K562 (cell line): ENCODE results near the gene SYS1. TPM values are rescaled to one million over a fixed set of nuclear protein-coding genes. Genes with fewer than 3 reads are reported as not detected.
A peak's percentile ranks its signal among the peaks of the same experiment; 100 is the strongest.

Experiments
- ATAC-seq: fragments of 200-7000 bp; cut with Tn5 transposase; 3 replicates; pipeline ENCODE4 v1.9.1; 2020; ENCODE audit warnings: moderate library complexity
- BruUV-seq: library from RNA; stranded (reverse); fragments of 400-500 nt; replicated peaks from 2 replicates; lab custom pipeline; 2021; lab: Mats Ljungman, UMichigan
- CTCF ChIA-PET: fragments of 300-600 bp; formaldehyde crosslinking; extraction: SDS; loops from one replicate; lab custom pipeline; 2021; ENCODE audit warnings: low intra/inter-chr PET ratio; lab: Yijun Ruan, JAX
- POLR2A ChIA-PET: fragments of 300-600, 350-650 bp; sonication (Branson Sonifier 250); formaldehyde crosslinking; extraction: SDS; loops from one replicate; lab custom pipeline; 2021; ENCODE audit warnings: antibody characterized with exemption, inconsistent platforms; lab: Yijun Ruan, JAX
- DNase-seq, 4 experiments: peaks; one replicate each; pipeline versions ENCODE4 v3.0.0 to v3.0.0-alpha.2; 2011 to 2018; ENCODE audit warnings: low spot score in 3 of 4, mixed read lengths in 3 of 4; ENCODE audit errors: extremely low read depth in 1 of 4
- FAIRE-seq: peaks from 2 replicates; lab custom pipeline; 2011; peaks lifted over from hg19 to GRCh38; lab: Jason Lieb, UNC
- H2AFZ ChIP-seq: 2 replicates; pipeline ENCODE4 v1.6.0; 2011; ENCODE audit warnings: low read depth, low read length, control low read depth, inconsistent platforms
- H3K27ac ChIP-seq: fragments of 200-600 bp; 3 replicates; pipeline ENCODE4 v1.8.0; 2011; ENCODE audit warnings: low read depth, mild to moderate bottlenecking, control low read depth, inconsistent platforms, low read length, moderate library complexity, mixed read lengths; ENCODE audit errors: extremely low read depth
- H3K27me3 ChIP-seq, 2 experiments: fragments of 300-600 bp in 1 of 2; 2 replicates in 1 of 2; 3 replicates in 1 of 2; pipeline versions ENCODE4 v1.6.0 to v1.8.0; 2011; ENCODE audit warnings: inconsistent platforms in 2 of 2, low read length in 2 of 2, mild to moderate bottlenecking in 1 of 2, mixed read lengths in 1 of 2, moderate library complexity in 1 of 2; ENCODE audit not compliant: control insufficient read depth in 2 of 2, insufficient read depth in 2 of 2
- H3K36me3 ChIP-seq: fragments of 300-600 bp; 3 replicates; pipeline ENCODE4 v1.8.0; 2011; ENCODE audit warnings: mild to moderate bottlenecking, low read length, inconsistent platforms; ENCODE audit not compliant: control insufficient read depth, insufficient read depth
- H3K4me1 ChIP-seq, 2 experiments: fragments of 200-600 bp in 1 of 2; replicated peaks in 1 of 2; 2 replicates in 1 of 2; 3 replicates in 1 of 2; pipeline versions ENCODE4 v1.5.1 to v1.8.0; 2011; ENCODE audit warnings: inconsistent platforms in 2 of 2, low read length in 2 of 2, mild to moderate bottlenecking in 1 of 2, mixed read lengths in 1 of 2, moderate library complexity in 1 of 2; ENCODE audit not compliant: control insufficient read depth in 2 of 2, insufficient read depth in 2 of 2
- H3K4me2 ChIP-seq: 2 replicates; pipeline ENCODE4 v1.6.1; 2011; ENCODE audit warnings: low read length, control low read depth, inconsistent platforms, mixed read lengths; ENCODE audit not compliant: insufficient read depth
- H3K4me3 ChIP-seq: fragments of 200-600 bp; sonication (generic), shearing (Covaris generic); 2 replicates; pipeline ENCODE4 v1.5.1; 2016; ENCODE audit warnings: control low read depth, inconsistent platforms
- H3K79me2 ChIP-seq: fragments of 200-600 bp; 3 replicates; pipeline ENCODE4 v1.8.0; 2011; ENCODE audit warnings: low read length, inconsistent platforms; ENCODE audit not compliant: control insufficient read depth, insufficient read depth
- H3K9ac ChIP-seq, 2 experiments: 2 replicates each; pipeline versions ENCODE4 v1.6.0 to v1.6.1; 2011; ENCODE audit warnings: low read depth in 2 of 2, low read length in 2 of 2, control low read depth in 1 of 2, inconsistent platforms in 1 of 2, mild to moderate bottlenecking in 1 of 2, mixed read lengths in 1 of 2; ENCODE audit not compliant: insufficient read depth in 1 of 2
- H3K9me1 ChIP-seq: one replicate; pipeline ENCODE4 v1.6.0; 2011; ENCODE audit warnings: inconsistent platforms, mild to moderate bottlenecking, low read length, moderate library complexity; ENCODE audit not compliant: control insufficient read depth, insufficient read depth
- H3K9me3 ChIP-seq: replicated peaks from 2 replicates; pipeline ENCODE4 v1.5.1; 2011; ENCODE audit warnings: low read depth, low read length, inconsistent platforms; ENCODE audit not compliant: control insufficient read depth, insufficient read depth
- H4K20me1 ChIP-seq: replicated peaks from 2 replicates; pipeline ENCODE4 v1.6.1; 2011; ENCODE audit warnings: low read length, inconsistent platforms, mixed read lengths; ENCODE audit not compliant: control insufficient read depth, insufficient read depth
- ELF4 ChIP-seq: fragments of 450-650 bp; formaldehyde crosslinking; IDR thresholded peaks from 2 replicates; pipeline ENCODE4 v1.4.0; 2022; ENCODE audit warnings: missing genetic modification characterization
- FOXP1 ChIP-seq: sonication (generic); formaldehyde crosslinking; IDR thresholded peaks from 2 replicates; pipeline ENCODE4 v1.8.0; 2022; ENCODE audit warnings: mild to moderate bottlenecking, missing genetic modification reagents
- HNRNPUL1 ChIP-seq: fragments of 200-400 bp; formaldehyde crosslinking; IDR thresholded peaks from 2 replicates; pipeline ENCODE4 v1.6.1; 2017; ENCODE audit warnings: low read length
- SPI1 ChIP-seq: IDR thresholded peaks from 2 replicates; pipeline ENCODE4 v1.6.1; 2011; ENCODE audit warnings: low read depth, low read length, control low read depth, borderline replicate concordance
- ZNF699 ChIP-seq: fragments of 250-450 bp; sonication (Bioruptor Pico); IDR thresholded peaks from 2 replicates; pipeline ENCODE4 v1.8.0; 2021; ENCODE audit warnings: mild to moderate bottlenecking, moderate library complexity; ENCODE audit not compliant: insufficient replicate concordance
- ZNF766 ChIP-seq: fragments of 200-800 bp; sonication (Bioruptor generic); conservative IDR thresholded peaks from 2 replicates; pipeline ENCODE4 v1.6.1; 2016; ENCODE audit warnings: missing genetic modification characterization, missing compliant biosample characterization
- WGBS: fragments of 100-300 bp; shearing (Covaris generic); methylation state at CpG from one replicate; pipeline ENCODE4 v1.1.6; 2016; ENCODE audit warnings: low coverage, mixed read lengths; ENCODE audit not compliant: insufficient coverage; ENCODE audit errors: missing lambda C conversion rate; 5-methylcytosine and 5-hydroxymethylcytosine counted together
- in situ Hi-C: fragments of 300-500 bp; cut with MboI; formaldehyde crosslinking; loops from 4 replicates; pipeline ENCODE4 v1.15.0; 2018; ENCODE audit warnings: inconsistent platforms, mixed read lengths
- intact Hi-C: fragments of 100-400 bp; cut with micrococcal nuclease; formaldehyde crosslinking; loops from 2 replicates; pipeline ENCODE4 v1.14.2; 2022
- polyA plus RNA-seq, 8 experiments: library from polyadenylated mRNA; depleted of rRNA in 4 of 8; stranded (reverse) in 5 of 8; unstranded in 3 of 8; fragments of >200 nt; fragmentation: Nextera tagmentation in 2 of 8; fragmentation: Illumina TruSeq in 1 of 8; extraction: Ambion mirVana in 2 of 8; extraction: Trizol in 1 of 8; gene quantifications; 2 replicates each; pipeline versions ENCODE4 v1.2.1 to v1.2.3, GENCODE V29; 2011 to 2014; ENCODE audit warnings: inconsistent platforms in 1 of 8, missing spikeins in 1 of 8
- total RNA-seq, 7 experiments: library from RNA; depleted of rRNA in 6 of 7; stranded (reverse); fragments of >200 nt in 6 of 7; fragmentation: Illumina TruSeq in 2 of 7; extraction: Trizol in 2 of 7; gene quantifications; 2 replicates each; pipeline versions ENCODE4 v1.2.1 to v1.2.3, GENCODE V29; 2011 to 2021; ENCODE audit warnings: low replicate concordance in 1 of 7
- TF ChIP-seq, protein P1 (sequence below): fragments of 450-650 bp; formaldehyde crosslinking; IDR thresholded peaks from 2 replicates; pipeline ENCODE4 v1.4.0; 2020; ENCODE audit warnings: mild to moderate bottlenecking, mixed read lengths
- TF ChIP-seq, protein P2 (sequence below): fragments of 450-650 bp; IDR thresholded peaks from 2 replicates; pipeline ENCODE4 v1.6.1; 2017; ENCODE audit warnings: mild to moderate bottlenecking, moderate library complexity

SYS1 gene
- total and polyA plus RNA-seq, 9 of the 15 experiments (the other 6 are each of a cell fraction or from before 2014, with no cell fraction given) = 11.1 to 25.2 (median 17.5) TPM

DNA sequence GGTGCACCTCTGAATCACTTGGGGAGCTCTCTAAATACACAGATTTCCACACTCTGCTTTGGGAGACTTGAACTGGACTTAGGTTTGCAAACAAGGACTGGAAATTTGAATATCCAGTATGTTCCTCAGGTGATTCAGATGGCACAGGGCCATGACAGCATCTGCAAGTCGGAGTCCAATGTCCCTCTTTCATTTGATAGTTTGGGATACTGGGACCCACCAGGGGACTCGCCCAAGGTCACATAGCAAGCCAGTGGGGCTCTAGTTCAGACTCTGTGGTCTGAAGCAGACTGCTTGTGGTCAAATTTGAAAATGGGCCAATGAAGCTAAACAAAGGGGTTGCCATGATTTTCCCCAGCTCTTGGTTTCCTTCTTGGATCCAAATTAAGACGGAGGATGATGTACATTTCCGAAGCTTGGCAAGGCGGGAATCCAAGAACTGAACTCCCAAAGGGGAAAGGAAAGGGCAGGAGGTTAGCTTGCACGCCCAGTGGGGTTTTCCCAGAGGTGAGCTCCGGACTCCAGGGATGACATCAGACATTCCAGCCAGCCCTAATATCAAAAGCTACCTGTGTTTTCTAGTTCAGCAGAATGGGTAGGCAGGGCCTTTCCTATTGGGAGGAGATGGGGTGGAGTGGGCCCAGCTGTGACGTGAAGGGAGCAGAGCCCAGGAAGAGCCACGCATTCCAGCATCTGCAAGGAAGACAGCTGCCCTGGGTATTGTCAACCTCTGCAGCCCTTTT is 3.4 kb upstream of the SYS1 start (continued):
- no peak for TF ChIP-seq HNRNPUL1
- TF ChIP-seq ELF4 = no peak
- TF ChIP-seq, protein P1, sequence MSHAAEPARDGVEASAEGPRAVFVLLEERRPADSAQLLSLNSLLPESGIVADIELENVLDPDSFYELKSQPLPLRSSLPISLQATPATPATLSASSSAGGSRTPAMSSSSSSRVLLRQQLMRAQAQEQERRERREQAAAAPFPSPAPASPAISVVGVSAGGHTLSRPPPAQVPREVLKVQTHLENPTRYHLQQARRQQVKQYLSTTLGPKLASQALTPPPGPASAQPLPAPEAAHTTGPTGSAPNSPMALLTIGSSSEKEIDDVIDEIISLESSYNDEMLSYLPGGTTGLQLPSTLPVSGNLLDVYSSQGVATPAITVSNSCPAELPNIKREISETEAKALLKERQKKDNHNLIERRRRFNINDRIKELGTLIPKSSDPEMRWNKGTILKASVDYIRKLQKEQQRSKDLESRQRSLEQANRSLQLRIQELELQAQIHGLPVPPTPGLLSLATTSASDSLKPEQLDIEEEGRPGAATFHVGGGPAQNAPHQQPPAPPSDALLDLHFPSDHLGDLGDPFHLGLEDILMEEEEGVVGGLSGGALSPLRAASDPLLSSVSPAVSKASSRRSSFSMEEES (CRISPR knock-in tag) = no peak
- TF ChIP-seq, protein P2, sequence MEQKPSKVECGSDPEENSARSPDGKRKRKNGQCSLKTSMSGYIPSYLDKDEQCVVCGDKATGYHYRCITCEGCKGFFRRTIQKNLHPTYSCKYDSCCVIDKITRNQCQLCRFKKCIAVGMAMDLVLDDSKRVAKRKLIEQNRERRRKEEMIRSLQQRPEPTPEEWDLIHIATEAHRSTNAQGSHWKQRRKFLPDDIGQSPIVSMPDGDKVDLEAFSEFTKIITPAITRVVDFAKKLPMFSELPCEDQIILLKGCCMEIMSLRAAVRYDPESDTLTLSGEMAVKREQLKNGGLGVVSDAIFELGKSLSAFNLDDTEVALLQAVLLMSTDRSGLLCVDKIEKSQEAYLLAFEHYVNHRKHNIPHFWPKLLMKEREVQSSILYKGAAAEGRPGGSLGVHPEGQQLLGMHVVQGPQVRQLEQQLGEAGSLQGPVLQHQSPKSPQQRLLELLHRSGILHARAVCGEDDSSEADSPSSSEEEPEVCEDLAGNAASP = no peak
- no peak for TF ChIP-seq ZNF766

DNA sequence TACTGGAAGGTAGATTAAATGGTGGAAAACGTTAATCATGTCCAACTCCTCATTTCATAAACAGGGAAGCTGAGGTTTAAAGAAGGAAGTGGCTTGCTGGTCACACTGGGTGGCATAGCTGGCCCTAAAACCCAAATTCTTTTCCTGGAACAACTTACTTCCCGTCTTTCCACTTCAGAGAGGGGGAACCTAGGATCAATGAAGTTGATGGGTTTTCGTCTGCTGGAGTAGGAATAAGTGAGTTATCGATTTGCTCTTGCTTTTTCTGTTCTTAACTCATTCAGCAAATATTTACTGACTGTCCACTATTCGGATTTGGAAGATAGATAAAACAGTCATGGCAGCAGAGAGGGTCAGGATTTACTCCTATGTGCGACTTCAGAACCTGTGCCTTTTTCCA is 1.2 kb upstream of the SYS1 start:
- no TSS peak for BruUV-seq

More for the DNA sequence above, 1.2 kb upstream of the SYS1 start:
- Histone ChIP-seq H3K9me3 (no peaks in the 10 kb centered on the region), H3K36me3 (peaks cover 20% of the 10 kb centered on the region), H3K27me3 (no peaks in the 10 kb centered on the region), H4K20me1 (no peaks in the 10 kb centered on the region), H3K4me3 (no peak overlapping the region), H3K79me2 (peaks cover 20% of the 10 kb centered on the region), H3K27ac (no peak overlapping the region), H3K9me1 (no peaks in the 10 kb centered on the region), H2AFZ (no peak overlapping the region), H3K9ac (no peak overlapping the region), H3K4me2 (no peak overlapping the region), H3K4me1 (peaks cover 11 to 27% of the 10 kb centered on the region in 2 experiments)
- DNase-seq = no peak
- ChIA-PET CTCF (interaction anchor here (2.3 kb wide), 1 partner anchor 75 kb away, joined by 12 read pairs; no protein-coding TSS in a partner anchor), POLR2A (interaction anchor here (1.3 to 2.5 kb wide), 4 partner anchors 10 to 75 kb away, joined by 5 to 16 read pairs (median 6); partner anchors contain the start of gene SDC4)
- in situ Hi-C loops (no loop called here), intact Hi-C loops (loop anchor here (2.0 to 10.0 kb wide), 3 partner anchors 39 to 613 kb away; partner anchors contain the start of gene ZNF335)
- peak; percentile 44; the same call in 1 of the 2 replicates for TF ChIP-seq SPI1
- no peak for TF ChIP-seq ZNF699
- TF ChIP-seq FOXP1 (CRISPR knock-in tag) = no peak
- WGBS = 63% methylated on average over 6 of the region's 6 CpGs
- no peak for ATAC-seq
- FAIRE-seq = peak; percentile 19
